ENCODE results near the gene BANF1. TPM values are rescaled to one million over a fixed set of nuclear protein-coding genes. Genes with fewer than 3 reads are reported as not detected.
A peak's percentile ranks its signal among the peaks of the same experiment; 100 is the strongest.

Gene BANF1
- total and polyA plus RNA-seq, 2 of the 13 experiments (the other 11 are each of a cell fraction or from before 2014, with no cell fraction given) = 40.5 to 86.5 TPM

DNA sequence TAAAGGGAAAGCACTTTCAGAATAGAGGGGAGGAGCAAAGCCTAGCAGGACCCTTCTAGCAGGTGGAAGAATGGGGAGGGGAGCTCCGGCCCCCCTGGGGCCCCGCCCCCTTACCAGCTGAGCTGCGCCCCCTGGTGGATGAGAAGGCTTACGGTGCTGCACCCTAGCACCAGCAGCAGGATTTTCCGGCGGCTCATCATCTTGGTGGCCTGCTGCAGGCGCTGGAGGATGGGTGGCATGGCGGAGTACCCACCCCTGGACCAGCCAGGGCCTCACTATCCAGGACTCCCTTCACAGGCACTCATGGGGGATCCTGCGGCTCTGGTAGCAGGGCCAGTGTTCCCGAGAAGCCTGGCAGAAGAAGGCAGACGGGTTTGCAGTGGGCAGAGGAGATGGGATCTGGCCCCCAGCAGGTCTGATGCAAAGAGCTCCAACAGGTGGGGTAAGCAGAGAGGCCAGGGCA lies 42.9 kb downstream of the BANF1 start (continued):
- no peak for TF ChIP-seq IRF9 (CRISPR knock-in tag; IDR thresholded peaks at IDR 0.05; ENCODE audit: borderline replicate concordance)
- no peak for TF ChIP-seq PPARG (CRISPR knock-in tag; conservative IDR thresholded peaks at IDR 0.05)
- TF ChIP-seq ZNF563 (CRISPR knock-in tag; IDR thresholded peaks at IDR 0.05) = no peak
- no peak for TF ChIP-seq HMG20A (CRISPR knock-in tag; IDR thresholded peaks at IDR 0.05; ENCODE audit: borderline replicate concordance)
- no peak for TF ChIP-seq ETV6 (CRISPR knock-in tag; conservative IDR thresholded peaks at IDR 0.05)
- TF ChIP-seq ZNF724P (CRISPR knock-in tag; IDR thresholded peaks at IDR 0.05; ENCODE audit: borderline replicate concordance) = no peak
- no peak for TF ChIP-seq GMEB1 (CRISPR knock-in tag; IDR thresholded peaks at IDR 0.05; ENCODE audit: borderline replicate concordance)
- no peak for TF ChIP-seq ZNF253 (CRISPR knock-in tag; IDR thresholded peaks at IDR 0.05; ENCODE audit: borderline replicate concordance)
- TF ChIP-seq HNRNPLL (IDR thresholded peaks at IDR 0.05; ENCODE audit: low read depth, low read length, poor library complexity, severe bottlenecking) = peak; percentile 46
- TF ChIP-seq, protein P1, sequence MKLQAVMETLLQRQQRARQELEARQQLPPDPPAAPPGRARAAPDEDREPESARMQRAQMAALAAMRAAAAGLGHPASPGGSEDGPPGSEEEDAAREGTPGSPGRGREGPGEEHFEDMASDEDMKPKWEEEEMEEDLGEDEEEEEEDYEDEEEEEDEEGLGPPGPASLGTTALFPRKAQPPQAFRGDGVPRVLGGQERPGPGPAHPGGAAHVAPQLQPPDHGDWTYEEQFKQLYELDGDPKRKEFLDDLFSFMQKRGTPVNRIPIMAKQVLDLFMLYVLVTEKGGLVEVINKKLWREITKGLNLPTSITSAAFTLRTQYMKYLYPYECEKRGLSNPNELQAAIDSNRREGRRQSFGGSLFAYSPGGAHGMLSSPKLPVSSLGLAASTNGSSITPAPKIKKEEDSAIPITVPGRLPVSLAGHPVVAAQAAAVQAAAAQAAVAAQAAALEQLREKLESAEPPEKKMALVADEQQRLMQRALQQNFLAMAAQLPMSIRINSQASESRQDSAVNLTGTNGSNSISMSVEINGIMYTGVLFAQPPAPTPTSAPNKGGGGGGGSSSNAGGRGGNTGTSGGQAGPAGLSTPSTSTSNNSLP (IDR thresholded peaks at IDR 0.05; ENCODE audit: low read depth, low read length) = 0 out of 2 replicates have a peak, but pooled peaks have one; percentile 18
- TF ChIP-seq, protein P2, sequence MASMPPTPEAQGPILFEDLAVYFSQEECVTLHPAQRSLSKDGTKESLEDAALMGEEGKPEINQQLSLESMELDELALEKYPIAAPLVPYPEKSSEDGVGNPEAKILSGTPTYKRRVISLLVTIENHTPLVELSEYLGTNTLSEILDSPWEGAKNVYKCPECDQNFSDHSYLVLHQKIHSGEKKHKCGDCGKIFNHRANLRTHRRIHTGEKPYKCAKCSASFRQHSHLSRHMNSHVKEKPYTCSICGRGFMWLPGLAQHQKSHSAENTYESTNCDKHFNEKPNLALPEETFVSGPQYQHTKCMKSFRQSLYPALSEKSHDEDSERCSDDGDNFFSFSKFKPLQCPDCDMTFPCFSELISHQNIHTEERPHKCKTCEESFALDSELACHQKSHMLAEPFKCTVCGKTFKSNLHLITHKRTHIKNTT (CRISPR knock-in tag; IDR thresholded peaks at IDR 0.05) = no peak
- TF ChIP-seq POLR2G (IDR thresholded peaks at IDR 0.05; ENCODE audit: low read depth, low read length) = no peak
- no peak for TF ChIP-seq CREM (IDR thresholded peaks at IDR 0.05)
- no peak for TF ChIP-seq CREM (CRISPR knock-in tag; IDR thresholded peaks at IDR 0.05)
- TF ChIP-seq, protein P3, sequence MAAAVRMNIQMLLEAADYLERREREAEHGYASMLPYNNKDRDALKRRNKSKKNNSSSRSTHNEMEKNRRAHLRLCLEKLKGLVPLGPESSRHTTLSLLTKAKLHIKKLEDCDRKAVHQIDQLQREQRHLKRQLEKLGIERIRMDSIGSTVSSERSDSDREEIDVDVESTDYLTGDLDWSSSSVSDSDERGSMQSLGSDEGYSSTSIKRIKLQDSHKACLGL (CRISPR knock-in tag; IDR thresholded peaks at IDR 0.05) = no peak
- TF ChIP-seq, protein P4, sequence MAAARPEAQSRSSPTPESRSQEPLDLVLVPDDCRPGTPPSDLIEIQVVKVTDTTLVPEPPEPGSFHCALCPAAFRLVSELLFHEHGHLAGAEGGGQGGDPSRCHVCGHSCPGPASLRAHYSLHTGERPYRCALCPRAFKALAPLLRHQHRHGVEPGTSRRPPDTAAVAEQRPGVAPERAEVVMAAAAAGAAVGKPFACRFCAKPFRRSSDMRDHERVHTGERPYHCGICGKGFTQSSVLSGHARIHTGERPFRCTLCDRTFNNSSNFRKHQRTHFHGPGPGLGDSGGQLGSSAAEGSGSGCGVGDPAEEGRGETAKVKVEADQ (CRISPR knock-in tag; IDR thresholded peaks at IDR 0.05; ENCODE audit: borderline replicate concordance) = no peak
- peak; percentile 59; the same call in 1 of the 2 replicates for TF ChIP-seq ZNF788 (CRISPR knock-in tag; IDR thresholded peaks at IDR 0.05; ENCODE audit: borderline replicate concordance)
- TF ChIP-seq ZBTB7B (CRISPR knock-in tag; IDR thresholded peaks at IDR 0.05) = no peak; the same call in 1 of the 2 replicates
- TF ChIP-seq, protein P5, sequence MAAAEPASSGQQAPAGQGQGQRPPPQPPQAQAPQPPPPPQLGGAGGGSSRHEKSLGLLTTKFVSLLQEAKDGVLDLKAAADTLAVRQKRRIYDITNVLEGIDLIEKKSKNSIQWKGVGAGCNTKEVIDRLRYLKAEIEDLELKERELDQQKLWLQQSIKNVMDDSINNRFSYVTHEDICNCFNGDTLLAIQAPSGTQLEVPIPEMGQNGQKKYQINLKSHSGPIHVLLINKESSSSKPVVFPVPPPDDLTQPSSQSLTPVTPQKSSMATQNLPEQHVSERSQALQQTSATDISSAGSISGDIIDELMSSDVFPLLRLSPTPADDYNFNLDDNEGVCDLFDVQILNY (CRISPR knock-in tag; conservative IDR thresholded peaks at IDR 0.05) = no peak
- TF ChIP-seq ZNF512 (CRISPR knock-in tag; IDR thresholded peaks at IDR 0.05) = no peak
- TF ChIP-seq CC2D1A (CRISPR knock-in tag; IDR thresholded peaks at IDR 0.05) = no peak

Measured in HepG2 (cell line).